UCSD-AML1 (cell line): Measurements from ENCODE around the gene TPX2.
"Not testable (repeated sequence)": the region's sequence is repeated elsewhere in the genome, so short reads cannot be mapped to it uniquely, and the experiment has no call there.

Experiments
- DNase-seq: peaks from one replicate; lab custom pipeline; 2025; ENCODE audit not compliant: unreplicated experiment; lab: John Stamatoyannopoulos, UW

TPX2 gene

DNA sequence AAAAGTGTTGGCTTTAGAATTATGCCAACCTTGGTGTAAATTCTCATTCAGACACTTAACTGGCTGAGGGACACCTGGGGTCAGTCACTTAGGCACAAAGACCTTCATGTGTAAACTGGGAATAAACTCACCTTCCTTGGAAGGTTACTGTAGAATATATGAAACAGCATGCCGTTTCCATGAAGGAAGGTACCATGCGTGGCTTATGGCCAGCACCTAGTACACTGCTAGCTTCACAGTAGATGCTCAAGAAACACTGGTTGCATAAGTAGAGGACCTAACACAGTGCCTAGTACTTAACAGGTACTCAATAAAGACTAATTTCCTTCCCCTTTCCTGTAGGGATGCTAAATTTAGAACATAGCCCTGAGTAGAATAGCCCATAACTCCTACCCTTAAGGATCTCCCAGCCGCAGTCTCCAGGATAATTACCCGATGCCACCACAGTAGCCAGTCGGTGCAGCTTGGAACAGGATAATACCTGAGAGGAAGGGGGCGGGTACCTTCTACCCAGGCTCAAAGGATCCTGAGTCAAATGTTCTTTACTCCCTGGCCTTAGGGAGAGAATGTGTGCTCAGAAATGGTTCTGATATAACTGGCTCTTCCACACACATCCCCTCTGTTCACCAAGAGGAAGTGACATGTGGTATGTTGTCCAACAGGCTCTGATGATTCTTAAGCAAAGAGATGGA, 20.0 kb upstream of the TPX2 start:
- DNase-seq: no peak

DNA sequence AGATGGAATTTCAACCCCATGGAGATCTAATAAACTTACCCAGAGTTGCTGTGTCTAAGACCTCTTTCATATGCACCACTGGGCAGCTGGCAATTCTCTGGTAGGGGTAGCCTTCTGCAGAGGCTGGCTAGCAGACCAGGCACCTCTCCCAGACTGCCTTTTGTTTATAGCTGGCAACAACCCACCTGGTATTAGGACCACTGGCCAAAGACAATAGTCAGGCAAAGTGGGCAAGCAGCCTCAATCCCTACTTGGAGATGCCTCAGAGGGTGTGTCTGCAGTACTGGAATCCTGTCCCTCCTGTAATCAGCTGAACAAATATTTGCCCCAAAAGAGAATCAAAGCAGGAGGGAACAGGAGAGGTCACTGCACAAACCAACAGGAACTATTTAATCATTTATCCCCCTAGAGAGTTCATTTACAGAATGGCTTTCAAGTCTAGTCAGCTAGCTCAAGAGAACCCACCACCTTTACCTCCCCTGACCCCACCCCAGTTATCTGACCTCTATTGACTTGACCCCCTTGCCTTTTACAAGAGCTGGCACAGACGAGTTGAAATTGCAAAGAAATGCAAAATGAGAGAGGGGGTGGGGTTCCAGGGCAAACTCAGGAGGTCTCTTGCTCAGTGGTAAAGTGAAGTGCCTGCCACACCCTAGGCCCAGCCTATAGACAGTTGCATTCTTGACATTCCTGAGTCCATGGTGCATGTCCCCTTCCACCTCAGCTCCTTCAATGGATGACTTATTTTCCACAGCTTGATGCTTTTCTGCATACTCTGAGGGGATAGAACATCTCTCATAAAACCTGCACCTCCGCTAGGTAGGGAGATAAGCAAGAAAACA, 19.2 kb upstream of the TPX2 start:
- DNase-seq: no peak

DNA sequence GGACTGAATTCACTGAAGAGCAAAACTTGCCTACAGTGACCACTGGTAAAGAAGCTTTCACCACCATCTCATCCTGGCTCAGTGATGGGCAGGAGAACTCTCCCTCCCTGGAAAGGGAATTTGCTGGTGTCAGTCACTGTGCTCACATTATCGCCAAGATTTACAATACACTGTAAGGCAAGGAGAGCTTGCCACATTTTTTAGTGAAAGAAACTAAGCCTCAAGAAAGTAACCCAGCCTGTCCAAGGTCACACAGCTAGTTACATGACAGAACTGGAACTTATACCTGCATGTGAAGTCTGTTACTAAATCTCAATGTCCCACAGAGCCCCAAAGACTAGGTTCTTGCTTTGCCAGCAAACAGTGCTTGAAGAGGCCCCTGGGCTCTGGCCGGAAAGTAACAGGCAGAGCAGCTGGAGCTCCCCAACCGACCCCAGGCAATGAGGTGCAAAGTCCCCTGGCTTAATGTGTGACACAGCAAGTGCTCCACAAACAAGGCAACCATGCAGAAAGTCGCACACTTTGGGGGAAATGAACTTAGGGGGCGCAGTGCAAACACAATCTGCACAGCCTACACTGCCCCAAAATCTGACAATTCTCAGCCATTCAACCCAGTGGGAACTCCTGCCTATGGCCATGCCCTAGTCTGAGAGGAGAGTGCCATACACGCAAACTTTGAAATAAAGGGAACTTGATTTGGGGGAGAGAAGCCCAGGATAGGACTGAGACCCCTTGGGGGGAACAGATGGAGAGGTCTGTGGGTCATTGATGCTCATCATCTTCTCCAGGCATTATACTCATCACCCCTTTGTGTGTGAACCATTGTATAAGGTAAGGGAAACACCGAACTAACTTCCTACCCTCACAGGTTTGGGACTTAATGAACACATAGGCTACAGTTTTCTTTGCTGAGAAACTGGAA, 18.3 kb upstream of the TPX2 start:
- DNase-seq: peak; percentile 35

DNA sequence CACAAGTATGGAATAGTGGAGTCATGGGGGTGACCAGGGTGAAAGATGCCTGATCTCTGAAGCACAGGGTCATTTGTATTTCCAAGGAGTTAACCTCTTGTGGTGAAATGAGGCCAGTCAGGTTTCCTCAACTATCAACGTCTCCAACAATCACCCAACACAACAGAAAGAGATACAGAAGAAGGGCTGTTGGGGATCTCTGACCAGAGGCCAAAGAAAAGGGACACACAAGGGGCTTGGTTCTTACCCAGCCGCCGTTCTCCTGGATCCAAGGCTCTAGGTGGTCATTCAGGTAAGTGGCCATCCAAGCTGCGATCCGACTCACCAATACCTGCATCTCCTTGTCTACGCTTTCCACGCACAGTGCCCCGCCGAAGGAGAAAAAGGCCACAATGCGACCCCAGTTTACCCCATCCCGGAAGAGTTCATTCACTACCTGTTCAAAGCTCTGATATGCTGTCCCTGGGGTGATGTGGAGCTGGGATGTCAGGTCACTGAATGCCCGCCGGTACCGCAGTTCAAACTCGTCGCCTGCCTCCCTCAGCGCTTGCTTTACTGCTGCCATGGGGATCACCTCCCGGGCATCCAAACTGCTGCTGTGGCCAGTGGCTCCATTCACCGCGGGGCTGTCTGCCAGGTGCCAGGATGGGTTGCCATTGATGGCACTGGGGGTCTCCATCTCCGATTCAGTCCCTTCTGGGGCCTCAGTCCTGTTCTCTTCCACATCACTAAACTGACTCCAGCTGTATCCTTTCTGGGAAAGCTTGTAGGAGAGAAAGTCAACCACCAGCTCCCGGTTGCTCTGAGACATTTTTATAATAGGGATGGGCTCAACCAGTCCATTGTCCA, 17.5 kb upstream of the TPX2 start:
- no peak for DNase-seq

DNA sequence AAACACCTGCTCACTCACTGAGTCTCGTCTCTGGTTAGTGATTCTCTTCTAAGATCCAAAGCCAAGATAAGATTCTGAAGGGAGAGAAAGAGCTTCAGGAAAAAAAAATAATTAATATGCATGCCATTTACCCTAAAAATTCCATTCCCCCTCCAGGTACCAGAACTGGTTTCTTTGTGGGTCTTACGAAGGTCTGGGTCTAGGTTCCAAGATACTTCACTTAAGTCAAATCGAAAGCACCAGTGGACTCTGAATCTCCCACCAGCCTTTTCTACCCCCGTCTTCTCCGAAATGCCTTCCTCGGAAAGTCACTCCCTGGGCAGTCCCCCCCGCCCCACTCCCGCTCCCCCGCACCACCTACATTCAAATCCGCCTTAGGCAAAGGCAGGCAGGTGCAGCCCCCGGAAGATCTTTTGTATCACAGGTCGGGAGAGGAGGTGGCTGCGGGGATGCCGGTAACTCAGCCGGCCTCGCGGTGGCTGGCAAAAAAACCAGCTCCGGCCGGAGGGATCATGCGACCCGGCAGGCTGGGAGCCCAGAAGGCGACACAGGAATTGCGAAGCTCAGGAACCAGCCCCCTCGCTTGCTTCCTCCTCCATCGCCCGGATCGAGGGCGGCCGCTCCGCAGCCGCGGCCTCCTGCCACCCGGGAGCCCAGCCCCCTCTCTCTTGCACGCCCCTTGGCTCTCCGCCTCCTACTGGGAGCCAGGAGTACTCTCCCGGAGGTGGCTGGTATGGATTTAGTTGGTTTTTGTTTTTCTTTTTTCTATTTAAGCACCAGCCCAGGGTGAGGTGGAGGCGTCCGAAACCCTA, 16.6 kb upstream of the TPX2 start, which contains the start of gene BCL2L1:
Gene BCL2L1 (minus strand): TSS at position 612 of the 812 bp plus-strand sequence. CDS start 650 bp downstream, outside the sequence.
- DNase-seq: peak; percentile 83

DNA sequence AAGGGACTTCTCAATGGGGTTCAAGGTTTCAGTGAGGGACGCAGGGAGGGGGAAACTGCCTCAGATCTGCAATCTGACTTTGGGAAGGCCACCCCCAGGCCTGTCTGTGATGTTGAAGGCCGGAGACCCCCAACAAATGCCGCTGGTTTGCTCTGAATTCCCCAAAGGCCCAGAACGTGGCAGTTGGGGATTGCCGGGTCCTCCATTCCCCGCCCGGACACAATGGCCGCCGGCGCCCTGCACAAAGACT, 16.1 kb upstream of the TPX2 start:
- no peak for DNase-seq

DNA sequence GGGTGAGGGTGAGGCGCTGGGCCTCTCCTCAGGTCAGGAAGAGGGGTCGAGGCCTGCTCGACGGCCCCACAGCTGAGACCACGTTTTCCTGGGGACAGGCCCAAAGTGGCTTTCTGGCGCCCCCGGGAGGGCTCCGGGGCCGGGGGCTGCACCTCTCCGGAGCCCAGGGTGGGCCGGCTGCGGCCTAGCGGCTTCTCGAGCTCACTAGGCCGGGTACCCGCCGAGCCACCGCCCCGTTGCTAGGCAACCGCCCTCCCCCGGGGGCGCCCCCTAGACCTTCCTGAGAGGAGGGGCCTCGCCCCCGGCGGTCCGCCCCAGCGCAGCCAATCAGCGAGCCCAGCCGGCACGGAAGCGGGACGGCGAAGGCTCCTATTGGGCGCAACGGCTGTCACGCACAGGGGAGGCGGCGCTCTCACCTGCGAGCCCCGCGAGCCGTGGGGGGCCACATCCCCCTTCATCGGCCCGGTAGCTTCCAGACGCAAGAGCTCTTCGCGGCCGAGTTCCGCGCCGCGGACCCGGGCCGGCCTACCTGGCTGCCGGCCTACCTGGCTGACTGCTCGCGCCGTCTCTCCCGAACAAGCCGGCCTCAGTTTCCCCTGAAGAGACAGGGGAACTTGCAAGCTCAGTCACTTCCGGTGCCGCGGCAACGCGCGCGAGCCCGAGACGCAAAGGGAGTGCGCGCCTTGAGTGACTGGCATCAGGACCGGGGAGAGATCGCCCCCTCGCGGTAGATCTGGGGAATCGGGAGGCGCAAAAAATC, 15.6 kb upstream of the TPX2 start:
- peak; percentile 98 for DNase-seq

DNA sequence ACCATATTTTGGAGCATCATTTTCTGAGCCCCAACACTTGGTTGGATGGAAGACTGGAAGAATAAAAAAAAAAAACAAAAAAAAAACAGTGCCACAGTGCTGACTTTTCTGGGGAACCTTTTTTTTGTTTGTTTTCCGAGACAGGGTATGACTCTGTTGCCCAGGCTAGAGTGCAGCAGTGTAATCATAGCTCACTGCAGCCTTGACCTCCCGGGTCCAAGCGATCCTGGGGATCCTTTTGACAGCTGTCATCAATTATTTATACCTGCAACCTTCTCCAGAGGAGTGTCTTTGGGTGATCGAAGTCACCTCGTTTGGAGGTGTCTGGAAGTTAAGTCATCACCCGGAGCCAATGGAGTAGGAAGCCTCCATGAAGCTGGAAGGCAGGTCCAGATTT, 7.8 kb upstream of the TPX2 start:
- DNase-seq: no peak

DNA sequence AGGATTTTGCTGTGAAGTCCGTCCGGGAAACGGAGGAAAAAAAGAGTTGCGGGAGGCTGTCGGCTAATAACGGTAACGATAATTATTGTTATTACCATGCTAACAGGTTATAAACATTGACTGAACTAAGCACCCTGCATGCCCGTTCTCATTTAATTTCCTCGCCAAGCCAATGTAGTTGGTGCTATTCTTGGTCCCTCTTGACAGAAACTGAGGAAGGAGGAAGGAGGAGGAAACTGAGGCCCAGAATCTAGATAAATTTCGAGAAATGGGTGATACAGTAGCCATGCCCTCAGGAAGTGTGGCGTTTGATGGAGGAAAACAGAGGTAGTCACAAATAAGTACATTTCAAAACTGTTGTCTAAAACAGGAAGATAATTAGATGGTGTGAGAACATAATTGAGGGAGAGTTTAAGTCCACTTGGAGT, 474 bp downstream of the TPX2 start:
- DNase-seq: no peak

DNA sequence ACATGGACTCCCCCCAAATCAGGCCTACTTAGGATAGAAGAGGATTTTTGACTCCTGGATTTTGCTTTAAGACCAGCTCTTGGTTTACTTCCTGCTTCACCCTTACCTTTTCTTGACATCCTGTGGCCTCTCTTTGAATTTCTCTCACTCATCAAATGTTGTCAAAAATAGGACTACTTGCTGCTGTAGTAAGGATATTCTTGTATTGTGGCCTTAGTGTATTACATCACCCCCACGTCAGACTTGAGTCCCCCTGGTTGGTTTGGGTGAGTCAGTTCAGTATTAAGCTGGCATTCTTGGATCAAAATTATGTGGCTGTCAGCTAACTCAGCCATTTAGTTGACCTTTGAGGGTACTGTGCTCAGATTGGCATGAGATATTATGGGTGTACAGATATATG, 1.1 kb downstream of the TPX2 start:
- no peak for DNase-seq

DNA sequence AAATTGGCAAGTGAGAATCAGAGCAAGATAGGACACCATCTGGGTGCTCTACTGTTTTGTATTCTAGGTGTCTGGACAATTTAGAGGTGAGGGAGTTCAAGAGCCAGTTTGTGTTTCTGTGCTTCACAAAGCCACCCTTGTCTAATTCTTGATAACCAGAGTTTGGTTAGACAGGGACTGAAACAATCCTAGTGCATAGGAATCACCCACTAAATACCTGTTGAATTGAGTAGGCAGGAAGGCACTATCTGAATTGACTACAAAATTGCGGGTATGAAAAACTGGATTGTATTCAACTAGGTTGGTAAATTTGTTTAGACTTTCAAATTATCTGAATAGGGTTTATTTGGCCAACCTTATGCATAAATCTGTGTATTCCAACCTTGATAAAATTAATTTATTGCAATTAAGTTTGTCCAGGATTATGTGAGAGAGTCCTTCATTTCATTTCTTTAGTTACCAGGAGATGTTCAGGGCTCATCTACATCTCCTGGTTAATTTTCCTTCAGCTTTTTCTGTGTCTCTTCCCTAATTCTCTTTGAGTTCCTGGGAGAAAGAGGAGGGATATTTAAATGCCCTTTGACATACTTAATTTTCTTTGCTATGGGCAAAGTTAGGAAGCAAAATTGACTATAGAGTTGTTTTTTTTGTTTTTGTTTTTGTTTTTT, 1.7 kb downstream of the TPX2 start:
- no peak for DNase-seq

DNA sequence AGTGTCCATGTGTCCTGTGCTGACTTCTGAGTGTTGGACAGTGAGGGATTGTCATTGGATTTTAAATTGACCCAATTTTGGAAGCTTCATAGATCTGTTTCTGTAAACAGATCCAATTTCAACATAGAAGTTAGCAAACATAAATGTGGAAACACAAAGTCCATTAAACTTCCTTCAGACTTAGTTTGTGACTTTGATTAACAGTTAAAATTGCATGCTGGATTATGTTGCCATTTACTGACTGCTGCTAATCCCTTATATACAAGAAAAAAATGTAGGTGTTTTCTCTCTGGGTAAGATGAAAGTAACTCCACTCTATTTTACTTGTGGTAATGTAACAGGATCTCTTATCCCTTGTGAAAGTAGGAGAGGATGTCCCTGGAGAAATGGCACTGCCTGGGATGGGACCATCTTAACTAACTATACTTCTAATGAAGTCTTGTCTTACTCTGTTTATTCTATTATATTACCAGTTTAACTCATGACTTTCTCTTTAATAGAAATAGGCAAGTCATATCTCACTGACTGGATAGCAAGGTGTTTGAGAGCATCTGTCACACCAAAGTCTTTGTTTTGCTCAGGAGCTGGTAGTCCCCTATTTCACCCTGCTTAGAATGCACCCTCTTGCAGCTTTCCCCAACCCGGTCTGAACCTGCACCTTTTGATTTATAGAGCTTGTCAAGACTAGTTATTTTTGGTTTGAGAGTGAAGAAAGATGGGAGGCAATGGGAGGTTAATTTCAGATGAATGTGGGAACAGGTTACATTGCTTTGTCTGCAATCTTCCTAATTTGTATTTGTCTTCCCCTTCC, 7.2 kb downstream of the TPX2 start:
- no peak for DNase-seq

DNA sequence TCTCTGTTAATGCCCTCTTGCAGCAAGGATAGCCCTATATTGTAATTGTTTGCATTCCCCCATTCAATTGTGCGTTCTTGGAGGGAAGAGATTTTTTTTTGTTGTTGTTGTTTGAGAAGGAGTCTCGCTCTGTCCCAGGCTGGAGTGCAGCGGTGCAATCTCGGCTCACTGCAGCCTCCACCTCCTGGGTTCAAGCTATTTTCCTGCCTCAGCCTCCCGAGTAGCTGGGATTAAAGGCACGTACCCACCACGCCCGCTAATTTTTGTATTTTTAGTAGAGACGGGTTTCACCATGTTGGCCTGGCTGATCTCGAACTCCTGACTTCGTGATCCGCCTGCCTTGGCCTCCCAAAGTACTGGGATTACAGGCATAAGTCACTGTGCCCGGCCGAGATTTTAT, 7.9 kb downstream of the TPX2 start:
- DNase-seq: not testable (repeated sequence)

DNA sequence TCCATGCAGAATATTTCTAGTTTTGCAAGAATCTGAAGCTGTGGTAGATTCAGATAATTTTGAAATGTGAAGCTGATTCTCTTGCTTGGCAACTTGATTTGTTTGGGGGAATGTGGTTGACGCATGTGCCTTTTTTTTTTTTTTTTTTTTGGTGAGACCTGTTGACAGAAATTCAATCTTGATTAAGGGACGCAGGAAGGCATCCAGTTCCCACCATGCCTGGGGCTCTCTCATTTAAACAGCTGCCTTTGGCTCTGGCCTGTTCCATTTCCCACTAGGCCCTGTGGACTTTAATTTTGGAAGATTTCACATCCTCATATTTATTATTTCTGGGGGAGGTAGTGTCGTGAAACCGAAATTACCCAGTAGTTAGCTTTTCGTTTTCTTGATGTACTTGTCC, 8.6 kb downstream of the TPX2 start:
- no peak for DNase-seq

DNA sequence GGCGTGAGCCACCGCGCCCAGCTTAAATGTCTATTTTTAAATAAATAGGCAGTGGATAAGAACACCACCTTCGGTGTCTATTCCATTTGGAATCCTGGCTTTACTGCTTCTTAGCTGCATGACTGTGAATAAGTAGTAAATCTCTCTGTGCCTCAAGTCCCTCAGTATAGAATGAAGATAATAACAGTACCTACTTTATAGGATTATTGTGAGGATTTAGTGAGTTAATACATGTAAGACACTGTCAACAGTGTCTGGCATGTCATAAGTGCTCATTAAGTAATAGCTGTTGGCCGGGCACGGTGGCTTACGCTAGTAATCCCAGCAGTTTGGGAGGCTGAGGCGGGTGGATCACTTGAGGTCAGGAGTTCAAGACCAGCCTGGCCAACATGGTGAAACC, 10.1 kb downstream of the TPX2 start:
- no peak for DNase-seq

DNA sequence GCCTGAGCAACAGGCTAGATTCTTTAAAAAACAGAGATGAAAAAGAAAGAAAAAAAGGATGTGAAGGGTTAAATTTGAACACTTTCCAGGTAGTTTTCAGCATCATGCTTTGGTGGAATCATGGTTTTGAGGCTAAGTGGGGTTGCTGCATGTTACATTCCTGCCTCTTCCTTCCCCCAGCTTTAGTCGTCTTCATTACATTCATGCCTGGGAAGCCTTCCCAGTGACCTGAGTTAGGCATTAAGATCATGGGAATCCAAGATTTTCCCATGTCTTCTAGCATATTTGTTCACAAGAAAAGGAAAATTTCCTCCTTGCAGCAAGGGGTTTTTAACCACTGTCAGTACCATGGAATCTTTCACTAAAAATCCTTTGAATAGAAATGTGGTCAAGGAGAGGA, 12.0 kb downstream of the TPX2 start:
- DNase-seq: no peak

DNA sequence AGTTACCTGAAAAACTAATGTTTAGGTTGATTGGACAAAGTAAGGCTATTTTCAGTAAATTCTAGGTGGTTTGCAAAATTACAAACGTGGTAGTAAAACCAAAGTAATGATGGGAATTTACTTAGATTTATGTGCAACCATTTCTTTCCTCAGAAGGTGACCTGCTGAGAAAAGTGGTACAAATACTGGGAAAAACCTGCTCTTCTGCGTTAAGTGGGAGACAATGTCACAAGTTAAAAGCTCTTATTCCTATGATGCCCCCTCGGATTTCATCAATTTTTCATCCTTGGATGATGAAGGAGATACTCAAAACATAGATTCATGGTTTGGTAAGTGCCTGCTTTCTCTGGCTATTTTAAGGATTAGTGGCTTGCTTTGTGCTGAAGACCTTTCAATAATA, 18.2 kb downstream of the TPX2 start:
- no peak for DNase-seq

DNA sequence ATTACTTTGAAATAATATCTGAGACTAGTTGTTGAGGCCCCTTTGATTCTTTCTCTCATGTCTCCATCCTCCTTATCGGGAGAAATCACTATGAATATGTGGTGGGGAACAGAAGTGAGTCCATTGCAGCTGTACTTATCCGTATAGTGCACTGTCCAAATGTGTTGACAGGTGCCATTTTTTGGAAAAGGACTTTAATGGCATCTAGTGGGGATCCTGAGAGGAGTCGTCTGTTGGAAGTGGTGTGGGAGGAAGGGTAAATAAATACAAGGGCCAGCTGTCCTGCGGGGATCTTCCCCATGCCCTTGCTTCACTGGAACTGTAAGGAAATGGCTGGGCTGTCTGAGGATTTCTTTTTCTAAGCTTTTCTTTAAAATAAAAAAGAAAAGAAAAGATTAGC, 19.4 kb downstream of the TPX2 start:
- no peak for DNase-seq
